Hepatocyte (in vitro differentiated cells): ENCODE results near the gene GORASP2.

Source experiments
- EZH2 ChIP-seq: fragments of 200-600 bp; sonication (generic); IDR thresholded peaks from 2 replicates; pipeline ENCODE4 v1.6.1; 2016; ENCODE audit warnings: antibody characterized with exemption, mild to moderate bottlenecking, borderline replicate concordance
- EZH2phosphoT487 ChIP-seq: fragments of 200-600 bp; sonication (generic); IDR thresholded peaks from one replicate; pipeline ENCODE4 v1.6.1; 2018; ENCODE audit warnings: antibody characterized with exemption, mild to moderate bottlenecking, low read depth, moderate library complexity; ENCODE audit not compliant: unreplicated experiment, severe bottlenecking
- TF ChIP-seq, protein P1 (sequence below): fragments of 200-600 bp; sonication (generic); IDR thresholded peaks from 2 replicates; pipeline ENCODE4 v1.5.1; 2016; ENCODE audit warnings: antibody characterized with exemption, mild to moderate bottlenecking; ENCODE audit not compliant: poor library complexity

- TF ChIP-seq, protein P1, sequence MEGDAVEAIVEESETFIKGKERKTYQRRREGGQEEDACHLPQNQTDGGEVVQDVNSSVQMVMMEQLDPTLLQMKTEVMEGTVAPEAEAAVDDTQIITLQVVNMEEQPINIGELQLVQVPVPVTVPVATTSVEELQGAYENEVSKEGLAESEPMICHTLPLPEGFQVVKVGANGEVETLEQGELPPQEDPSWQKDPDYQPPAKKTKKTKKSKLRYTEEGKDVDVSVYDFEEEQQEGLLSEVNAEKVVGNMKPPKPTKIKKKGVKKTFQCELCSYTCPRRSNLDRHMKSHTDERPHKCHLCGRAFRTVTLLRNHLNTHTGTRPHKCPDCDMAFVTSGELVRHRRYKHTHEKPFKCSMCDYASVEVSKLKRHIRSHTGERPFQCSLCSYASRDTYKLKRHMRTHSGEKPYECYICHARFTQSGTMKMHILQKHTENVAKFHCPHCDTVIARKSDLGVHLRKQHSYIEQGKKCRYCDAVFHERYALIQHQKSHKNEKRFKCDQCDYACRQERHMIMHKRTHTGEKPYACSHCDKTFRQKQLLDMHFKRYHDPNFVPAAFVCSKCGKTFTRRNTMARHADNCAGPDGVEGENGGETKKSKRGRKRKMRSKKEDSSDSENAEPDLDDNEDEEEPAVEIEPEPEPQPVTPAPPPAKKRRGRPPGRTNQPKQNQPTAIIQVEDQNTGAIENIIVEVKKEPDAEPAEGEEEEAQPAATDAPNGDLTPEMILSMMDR, result no peak
- TF ChIP-seq EZH2 (no peak), EZH2phosphoT487 (no peak)
Observed at GRCh38 chr2:171016125-171016524, 87.1 kb downstream of the GORASP2 start.
